ENCODE data around the gene AKAP7.

DNA sequence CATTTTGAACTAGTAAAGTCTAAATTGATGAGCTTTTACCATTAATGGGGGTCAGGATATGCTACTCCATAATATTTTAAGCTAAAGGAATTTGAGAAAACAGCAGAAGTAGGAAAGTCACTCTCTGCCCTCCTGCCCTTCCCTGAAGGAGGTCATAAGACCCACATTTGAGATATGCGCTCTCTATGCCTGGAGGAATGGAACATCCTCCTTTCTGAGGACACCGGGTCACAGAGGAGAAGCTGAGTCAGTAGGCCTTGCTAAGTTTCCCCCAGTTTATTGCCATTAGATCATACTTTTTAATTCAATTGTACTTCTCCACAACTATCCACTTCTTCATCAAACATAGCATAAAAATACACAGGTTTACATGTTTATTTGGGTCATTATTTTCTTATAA is 40.3 kb downstream of the AKAP7 start:
- TF ChIP-seq, protein P1, sequence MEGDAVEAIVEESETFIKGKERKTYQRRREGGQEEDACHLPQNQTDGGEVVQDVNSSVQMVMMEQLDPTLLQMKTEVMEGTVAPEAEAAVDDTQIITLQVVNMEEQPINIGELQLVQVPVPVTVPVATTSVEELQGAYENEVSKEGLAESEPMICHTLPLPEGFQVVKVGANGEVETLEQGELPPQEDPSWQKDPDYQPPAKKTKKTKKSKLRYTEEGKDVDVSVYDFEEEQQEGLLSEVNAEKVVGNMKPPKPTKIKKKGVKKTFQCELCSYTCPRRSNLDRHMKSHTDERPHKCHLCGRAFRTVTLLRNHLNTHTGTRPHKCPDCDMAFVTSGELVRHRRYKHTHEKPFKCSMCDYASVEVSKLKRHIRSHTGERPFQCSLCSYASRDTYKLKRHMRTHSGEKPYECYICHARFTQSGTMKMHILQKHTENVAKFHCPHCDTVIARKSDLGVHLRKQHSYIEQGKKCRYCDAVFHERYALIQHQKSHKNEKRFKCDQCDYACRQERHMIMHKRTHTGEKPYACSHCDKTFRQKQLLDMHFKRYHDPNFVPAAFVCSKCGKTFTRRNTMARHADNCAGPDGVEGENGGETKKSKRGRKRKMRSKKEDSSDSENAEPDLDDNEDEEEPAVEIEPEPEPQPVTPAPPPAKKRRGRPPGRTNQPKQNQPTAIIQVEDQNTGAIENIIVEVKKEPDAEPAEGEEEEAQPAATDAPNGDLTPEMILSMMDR (IDR thresholded peaks at IDR 0.05): no peak
- no peak for TF ChIP-seq POLR2A (IDR thresholded peaks at IDR 0.05)

All from esophagus squamous epithelium (tissue), 4 donors.